IgD-negative memory B cell (primary cell): ENCODE data around the gene INTS3. TPM values are rescaled to one million over a fixed set of nuclear protein-coding genes. Genes with fewer than 3 reads are reported as not detected.
"Not testable (repeated sequence)": the region's sequence is repeated elsewhere in the genome, so short reads cannot be mapped to it uniquely, and the experiment has no call there.

Experiments used
- H3K27ac Mint-ChIP-seq, 3 donors: one replicate each; pipeline ENCODE4 v1.8.0; 2020 to 2022; ENCODE audit warnings: mild to moderate bottlenecking in 3 of 3, mixed read lengths in 3 of 3, moderate library complexity in 1 of 3
- H3K27me3 Mint-ChIP-seq: one replicate; pipeline ENCODE4 v1.8.0; 2021; ENCODE audit warnings: mixed read lengths
- H3K36me3 Mint-ChIP-seq: one replicate; pipeline ENCODE4 v1.8.0; 2020; ENCODE audit warnings: mild to moderate bottlenecking, mixed read lengths
- H3K4me1 Mint-ChIP-seq, 3 donors: one replicate each; pipeline ENCODE4 v1.8.0; 2020 to 2022; ENCODE audit warnings: mixed read lengths in 3 of 3, mild to moderate bottlenecking in 1 of 3
- H3K4me3 Mint-ChIP-seq, 4 donors: one replicate each; pipeline ENCODE4 v1.8.0; 2020 to 2022; ENCODE audit warnings: mild to moderate bottlenecking in 4 of 4, mixed read lengths in 4 of 4, moderate library complexity in 3 of 4
- H3K9me3 Mint-ChIP-seq, 3 donors: one replicate each; pipeline ENCODE4 v1.8.0; 2020 to 2021; ENCODE audit warnings: mixed read lengths in 3 of 3, mild to moderate bottlenecking in 1 of 3
- polyA plus RNA-seq: library from polyadenylated mRNA; unstranded; fragments of 300-500 nt; fragmentation: Illumina TruSeq; gene quantifications from one replicate; pipeline ENCODE4 v1.2.3, GENCODE V29; 2021

Gene INTS3
- polyA plus RNA-seq, 1 donor from 2014 or later, result 11.8 TPM

GRCh38 chr1:153763365-153764225 lies 35.7 kb downstream of the INTS3 start:
- Mint-ChIP-seq H3K27ac (no peak overlapping the region), H3K36me3 (peaks cover 6% of the 10 kb centered on the region)

GRCh38 chr1:153764310-153764709 lies 36.5 kb downstream of the INTS3 start:
- H3K36me3 Mint-ChIP-seq, result peaks cover 6% of the 10 kb centered on the region
- H3K27ac Mint-ChIP-seq, result no peak overlapping the region
- H3K27me3 Mint-ChIP-seq, result no peaks in the 10 kb centered on the region
- no peaks in the 10 kb centered on the region for H3K9me3 Mint-ChIP-seq
- no peak overlapping the region for H3K4me3 Mint-ChIP-seq
- no peaks in the 10 kb centered on the region for H3K4me1 Mint-ChIP-seq

More at GRCh38 chr1:153763365-153764225, 35.7 kb downstream of the INTS3 start:
- Mint-ChIP-seq H3K9me3 (no peaks in the 10 kb centered on the region), H3K4me3 (no peak overlapping the region), H3K4me1 (no peaks in the 10 kb centered on the region), H3K27me3 (no peaks in the 10 kb centered on the region)

GRCh38 chr1:153766663-153767062 lies 38.8 kb downstream of the INTS3 start:
- not testable (repeated sequence) for H3K27ac Mint-ChIP-seq, H3K36me3 Mint-ChIP-seq, H3K27me3 Mint-ChIP-seq, H3K4me1 Mint-ChIP-seq, H3K4me3 Mint-ChIP-seq, H3K9me3 Mint-ChIP-seq

GRCh38 chr1:153767519-153767918 lies 39.7 kb downstream of the INTS3 start:
- Mint-ChIP-seq H3K9me3 (no peaks in the 10 kb centered on the region), H3K36me3 (peaks cover 6% of the 10 kb centered on the region), H3K27me3 (no peaks in the 10 kb centered on the region), H3K4me3 (no peak overlapping the region), H3K27ac (peak overlapping the region in 1 of 3 donors; percentile 50), H3K4me1 (peaks cover 0 to 8% (median 5%) of the 10 kb centered on the region in 3 donors)

- no peak overlapping the region for H3K4me3 Mint-ChIP-seq
- H3K4me1 Mint-ChIP-seq, result peaks cover 0 to 8% (median 5%) of the 10 kb centered on the region in 3 donors
- H3K36me3 Mint-ChIP-seq, result peaks cover 4% of the 10 kb centered on the region
- no peaks in the 10 kb centered on the region for H3K27me3 Mint-ChIP-seq
- H3K27ac Mint-ChIP-seq, result peak overlapping the region in 2 of 3 donors; percentile 16 to 81
- no peaks in the 10 kb centered on the region for H3K9me3 Mint-ChIP-seq
Measured at GRCh38 chr1:153768316-153769181, 40.7 kb downstream of the INTS3 start.

- peak overlapping the region in 1 of 3 donors; percentile 81 for H3K27ac Mint-ChIP-seq
- no peak overlapping the region for H3K4me3 Mint-ChIP-seq
- peaks cover 4% of the 10 kb centered on the region for H3K36me3 Mint-ChIP-seq
- no peaks in the 10 kb centered on the region for H3K9me3 Mint-ChIP-seq
- H3K27me3 Mint-ChIP-seq, result no peaks in the 10 kb centered on the region
- peaks cover 0 to 10% (median 8%) of the 10 kb centered on the region in 3 donors for H3K4me1 Mint-ChIP-seq
Measured at GRCh38 chr1:153769221-153769620, 41.4 kb downstream of the INTS3 start.

- H3K4me3 Mint-ChIP-seq, result no peak overlapping the region
- H3K27me3 Mint-ChIP-seq, result no peaks in the 10 kb centered on the region
- peak overlapping the region in 1 of 3 donors; percentile 27 for H3K27ac Mint-ChIP-seq
- peaks cover 0 to 12% (median 10%) of the 10 kb centered on the region in 3 donors for H3K4me1 Mint-ChIP-seq
- H3K36me3 Mint-ChIP-seq, result peaks cover 4% of the 10 kb centered on the region
- H3K9me3 Mint-ChIP-seq, result no peaks in the 10 kb centered on the region
Measured at GRCh38 chr1:153770797-153771196, 42.9 kb downstream of the INTS3 start.

GRCh38 chr1:153771261-153771660 lies 43.4 kb downstream of the INTS3 start:
- peaks cover 4% of the 10 kb centered on the region for H3K36me3 Mint-ChIP-seq
- peak overlapping the region in 1 of 4 donors; percentile 63 for H3K4me3 Mint-ChIP-seq
- peak overlapping the region in 1 of 3 donors; percentile 18 for H3K27ac Mint-ChIP-seq
- H3K4me1 Mint-ChIP-seq, result peaks cover 0 to 14% (median 12%) of the 10 kb centered on the region in 3 donors
- H3K27me3 Mint-ChIP-seq, result no peaks in the 10 kb centered on the region
- H3K9me3 Mint-ChIP-seq, result no peaks in the 10 kb centered on the region

GRCh38 chr1:153771841-153772593 lies 44.2 kb downstream of the INTS3 start:
- peak overlapping the region in 1 of 3 donors; percentile 53 for H3K27ac Mint-ChIP-seq
- H3K27me3 Mint-ChIP-seq, result no peaks in the 10 kb centered on the region
- H3K4me1 Mint-ChIP-seq, result peaks cover 0 to 19% (median 13%) of the 10 kb centered on the region in 3 donors
- H3K9me3 Mint-ChIP-seq, result no peaks in the 10 kb centered on the region
- no peak overlapping the region for H3K4me3 Mint-ChIP-seq
- peaks cover 4% of the 10 kb centered on the region for H3K36me3 Mint-ChIP-seq

GRCh38 chr1:153773096-153773921 lies 45.5 kb downstream of the INTS3 start:
- H3K27me3 Mint-ChIP-seq, result no peaks in the 10 kb centered on the region
- H3K9me3 Mint-ChIP-seq, result no peaks in the 10 kb centered on the region
- H3K27ac Mint-ChIP-seq, result peak overlapping the region in 1 of 3 donors; percentile 31
- H3K4me3 Mint-ChIP-seq, result peak overlapping the region in 2 of 4 donors; percentile 41 to 74
- peaks cover 2% of the 10 kb centered on the region for H3K36me3 Mint-ChIP-seq
- H3K4me1 Mint-ChIP-seq, result peaks cover 0 to 21% (median 18%) of the 10 kb centered on the region in 3 donors

GRCh38 chr1:153774026-153774595 lies 46.3 kb downstream of the INTS3 start:
- Mint-ChIP-seq H3K4me3 (peak overlapping the region in 3 of 4 donors; percentile 74 to 94 (median 85)), H3K4me1 (peaks cover 0 to 21% (median 18%) of the 10 kb centered on the region in 3 donors), H3K9me3 (no peaks in the 10 kb centered on the region)

GRCh38 chr1:153774780-153775457 lies 47.1 kb downstream of the INTS3 start, which contains the start of gene SLC27A3:
TSS of gene SLC27A3 (plus strand) at chr1:153775407. CDS start at chr1:153775498, 91 bp downstream.
- Mint-ChIP-seq H3K36me3 (peaks cover 2% of the 10 kb centered on the region), H3K9me3 (no peaks in the 10 kb centered on the region), H3K4me3 (peak within 1 kb of the TSS; percentile 74 to 94 (median 89)), H3K27ac (peak within 1 kb of the TSS in 2 of 3 donors; percentile 31 to 53), H3K27me3 (no peaks in the 10 kb centered on the region), H3K4me1 (peaks cover 0 to 21% (median 14%) of the 10 kb centered on the region in 3 donors)

More at GRCh38 chr1:153774026-153774595, 46.3 kb downstream of the INTS3 start:
- Mint-ChIP-seq H3K27ac (peak overlapping the region in 2 of 3 donors; percentile 31 to 45), H3K27me3 (no peaks in the 10 kb centered on the region), H3K36me3 (peaks cover 2% of the 10 kb centered on the region)
